OCI-LY1 (cell line): ENCODE results near the gene BAHD1.

Experiments used
- H2AFZ ChIP-seq: fragments of 200-600 bp; sonication (generic), shearing (Covaris generic); 2 replicates; pipeline ENCODE4 v1.6.0; 2014; ENCODE audit warnings: antibody characterized with exemption, mild to moderate bottlenecking, low read length
- H3F3A ChIP-seq: fragments of 200-600 bp; sonication (generic), shearing (Covaris generic); 2 replicates; pipeline ENCODE4 v1.6.0; 2014; ENCODE audit warnings: mild to moderate bottlenecking, antibody characterized with exemption, low read length, moderate library complexity; ENCODE audit not compliant: insufficient read depth
- H3K27ac ChIP-seq: fragments of 200-600 bp; sonication (generic); 2 replicates; pipeline ENCODE4 v1.5.1; 2014; ENCODE audit warnings: low read length, mixed run types, mild to moderate bottlenecking, low read depth; ENCODE audit not compliant: poor library complexity, severe bottlenecking
- H3K27me3 ChIP-seq: fragments of 200-600 bp; sonication (generic); 2 replicates; pipeline ENCODE4 v1.6.0; 2014; ENCODE audit warnings: antibody characterized with exemption, mild to moderate bottlenecking, low read length, moderate library complexity; ENCODE audit not compliant: insufficient read depth
- H3K36me3 ChIP-seq: fragments of 200-600 bp; sonication (generic); 2 replicates; pipeline ENCODE4 v1.6.1; 2014; ENCODE audit warnings: mild to moderate bottlenecking, antibody characterized with exemption, low read length, moderate library complexity, mixed read lengths; ENCODE audit not compliant: insufficient read depth
- H3K4me1 ChIP-seq: fragments of 200-600 bp; sonication (generic); 2 replicates; pipeline ENCODE4 v1.5.1; 2014; ENCODE audit warnings: mild to moderate bottlenecking, low read length, moderate library complexity; ENCODE audit not compliant: insufficient read depth, severe bottlenecking
- H3K4me2 ChIP-seq: fragments of 200-600 bp; sonication (generic), shearing (Covaris generic); 2 replicates; pipeline ENCODE4 v1.6.1; 2014; ENCODE audit warnings: low read length
- H3K4me3 ChIP-seq: fragments of 200-600 bp; sonication (generic); 2 replicates; pipeline ENCODE4 v1.5.1; 2014; ENCODE audit warnings: low read length, low read depth, mild to moderate bottlenecking, mixed read lengths; ENCODE audit not compliant: poor library complexity, severe bottlenecking
- H3K79me2 ChIP-seq: fragments of 200-600 bp; shearing (Covaris generic); 2 replicates; pipeline ENCODE4 v1.6.1; 2016; ENCODE audit warnings: mixed run types, low read length, mixed read lengths; ENCODE audit not compliant: insufficient read depth
- H3K9ac ChIP-seq: fragments of 200-600 bp; sonication (generic), shearing (Covaris generic); 2 replicates; pipeline ENCODE4 v1.6.1; 2014; ENCODE audit warnings: mild to moderate bottlenecking, low read length, mixed read lengths
- H3K9me2 ChIP-seq: fragments of 200-600 bp; sonication (generic), shearing (Covaris generic); 2 replicates; pipeline ENCODE4 v1.6.1; 2014; ENCODE audit warnings: low read depth, mild to moderate bottlenecking, low read length, mixed read lengths
- H3K9me3 ChIP-seq: fragments of 200-600 bp; shearing (Covaris generic); 2 replicates; pipeline ENCODE4 v1.6.1; 2014; ENCODE audit warnings: low read length, mixed read lengths
- H4K20me1 ChIP-seq: fragments of 200-600 bp; sonication (generic), shearing (Covaris generic); 2 replicates; pipeline ENCODE4 v1.6.0; 2016; ENCODE audit warnings: mild to moderate bottlenecking, low read length; ENCODE audit not compliant: insufficient read depth
- EZH2 ChIP-seq: fragments of 200-600 bp; sonication (generic), shearing (Covaris generic); IDR thresholded peaks from 2 replicates; pipeline ENCODE4 v1.8.0; 2017; ENCODE audit warnings: borderline replicate concordance, mixed run types, mild to moderate bottlenecking, antibody characterized with exemption, low read length, moderate library complexity, mixed read lengths
- TF ChIP-seq, protein P1 (sequence below): fragments of 200-600 bp; sonication (generic), shearing (Covaris generic); IDR thresholded peaks from 2 replicates; pipeline ENCODE4 v1.5.1; 2017; ENCODE audit warnings: mild to moderate bottlenecking, antibody characterized with exemption, low read length, moderate library complexity, mixed read lengths

BAHD1 gene

DNA sequence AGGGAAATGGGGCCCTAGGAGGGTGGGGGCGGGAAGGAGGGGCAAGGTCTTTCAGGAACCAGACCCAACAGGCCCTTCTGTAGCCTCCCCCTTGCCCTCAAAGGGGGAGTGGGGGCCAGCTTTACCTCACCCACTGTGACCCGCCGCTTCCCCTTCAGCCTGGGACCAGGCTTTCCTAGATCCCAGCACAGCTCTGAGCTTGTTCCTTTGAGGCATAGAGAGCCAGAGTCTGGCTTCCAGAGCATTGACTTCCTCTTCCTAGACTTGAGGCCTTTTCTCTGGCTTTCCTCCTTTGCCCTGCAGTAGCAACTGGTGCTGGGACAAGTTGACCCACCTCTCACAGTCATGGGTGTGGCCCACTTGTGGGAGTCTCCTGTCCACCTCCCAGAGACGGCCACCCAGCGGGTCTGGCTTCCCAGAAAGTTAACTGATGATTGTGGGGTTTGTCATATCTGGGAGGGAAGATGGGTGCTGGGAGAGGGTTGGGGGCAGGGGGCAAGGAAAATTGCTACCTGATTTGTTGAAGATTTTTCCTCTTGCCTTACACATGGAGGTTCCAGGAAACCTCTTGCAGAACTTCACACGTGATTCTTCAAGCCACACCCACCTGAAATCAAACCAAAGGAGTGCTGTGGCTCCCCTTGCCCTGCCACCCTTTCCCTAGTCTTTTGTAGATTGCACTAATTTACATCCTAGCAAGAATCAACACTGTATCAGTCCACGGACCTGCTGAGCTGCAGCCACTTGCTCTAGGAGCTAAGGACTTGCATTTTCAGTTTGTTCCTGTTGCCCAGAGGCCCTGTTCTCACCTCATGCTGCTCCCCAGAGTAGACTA, 25.9 kb downstream of the BAHD1 start:
- TF ChIP-seq, protein P1, sequence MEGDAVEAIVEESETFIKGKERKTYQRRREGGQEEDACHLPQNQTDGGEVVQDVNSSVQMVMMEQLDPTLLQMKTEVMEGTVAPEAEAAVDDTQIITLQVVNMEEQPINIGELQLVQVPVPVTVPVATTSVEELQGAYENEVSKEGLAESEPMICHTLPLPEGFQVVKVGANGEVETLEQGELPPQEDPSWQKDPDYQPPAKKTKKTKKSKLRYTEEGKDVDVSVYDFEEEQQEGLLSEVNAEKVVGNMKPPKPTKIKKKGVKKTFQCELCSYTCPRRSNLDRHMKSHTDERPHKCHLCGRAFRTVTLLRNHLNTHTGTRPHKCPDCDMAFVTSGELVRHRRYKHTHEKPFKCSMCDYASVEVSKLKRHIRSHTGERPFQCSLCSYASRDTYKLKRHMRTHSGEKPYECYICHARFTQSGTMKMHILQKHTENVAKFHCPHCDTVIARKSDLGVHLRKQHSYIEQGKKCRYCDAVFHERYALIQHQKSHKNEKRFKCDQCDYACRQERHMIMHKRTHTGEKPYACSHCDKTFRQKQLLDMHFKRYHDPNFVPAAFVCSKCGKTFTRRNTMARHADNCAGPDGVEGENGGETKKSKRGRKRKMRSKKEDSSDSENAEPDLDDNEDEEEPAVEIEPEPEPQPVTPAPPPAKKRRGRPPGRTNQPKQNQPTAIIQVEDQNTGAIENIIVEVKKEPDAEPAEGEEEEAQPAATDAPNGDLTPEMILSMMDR: no peak
- TF ChIP-seq EZH2: no peak
- Histone ChIP-seq H3K36me3 (peaks cover 30% of the 10 kb centered on the region; the same call in 1 of the 2 replicates), H3K27me3 (no peaks in the 10 kb centered on the region), H3K4me1 (peaks cover 9% of the 10 kb centered on the region), H3K27ac (no peak overlapping the region), H2AFZ (no peak overlapping the region), H4K20me1 (no peaks in the 10 kb centered on the region), H3F3A (peaks cover 8% of the 10 kb centered on the region; the same call in 1 of the 2 replicates), H3K9ac (no peak overlapping the region), H3K4me2 (no peak overlapping the region), H3K9me3 (no peaks in the 10 kb centered on the region), H3K79me2 (no peaks in the 10 kb centered on the region), H3K9me2 (no peaks in the 10 kb centered on the region), H3K4me3 (no peak overlapping the region)

DNA sequence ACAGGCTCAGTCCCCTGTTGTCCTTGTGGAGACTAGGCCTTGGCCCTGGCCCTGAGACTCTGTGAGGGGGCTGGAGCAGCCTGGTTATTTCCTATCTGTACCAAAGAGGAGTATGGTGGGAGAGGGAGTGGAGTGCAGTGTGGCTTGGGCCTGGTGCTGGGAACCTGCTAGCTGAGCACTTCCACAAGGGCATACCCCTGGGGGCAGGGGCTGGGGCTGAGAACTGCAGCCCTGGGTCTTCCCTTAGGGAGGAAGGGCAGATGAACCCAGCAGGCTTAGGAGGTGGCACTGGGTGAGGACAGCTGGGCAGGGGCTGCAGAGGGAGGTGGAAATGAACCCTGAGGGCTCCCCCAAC, 26.5 kb downstream of the BAHD1 start:
- H3K9ac ChIP-seq: no peak overlapping the region
- H3K27ac ChIP-seq: no peak overlapping the region
- no peaks in the 10 kb centered on the region for H3K27me3 ChIP-seq
- no peaks in the 10 kb centered on the region for H3K9me2 ChIP-seq
- H3K4me3 ChIP-seq: no peak overlapping the region
- H3K4me1 ChIP-seq: peaks cover 15% of the 10 kb centered on the region
- H3K9me3 ChIP-seq: no peaks in the 10 kb centered on the region
- no peak overlapping the region for H3K4me2 ChIP-seq
- H3F3A ChIP-seq: peaks cover 8% of the 10 kb centered on the region; the same call in 1 of the 2 replicates
- H4K20me1 ChIP-seq: no peaks in the 10 kb centered on the region
- H3K79me2 ChIP-seq: no peaks in the 10 kb centered on the region
- no peak for TF ChIP-seq EZH2
- TF ChIP-seq, protein P1: no peak
- H2AFZ ChIP-seq: no peak overlapping the region
- peaks cover 27% of the 10 kb centered on the region; the same call in 1 of the 2 replicates for H3K36me3 ChIP-seq

DNA sequence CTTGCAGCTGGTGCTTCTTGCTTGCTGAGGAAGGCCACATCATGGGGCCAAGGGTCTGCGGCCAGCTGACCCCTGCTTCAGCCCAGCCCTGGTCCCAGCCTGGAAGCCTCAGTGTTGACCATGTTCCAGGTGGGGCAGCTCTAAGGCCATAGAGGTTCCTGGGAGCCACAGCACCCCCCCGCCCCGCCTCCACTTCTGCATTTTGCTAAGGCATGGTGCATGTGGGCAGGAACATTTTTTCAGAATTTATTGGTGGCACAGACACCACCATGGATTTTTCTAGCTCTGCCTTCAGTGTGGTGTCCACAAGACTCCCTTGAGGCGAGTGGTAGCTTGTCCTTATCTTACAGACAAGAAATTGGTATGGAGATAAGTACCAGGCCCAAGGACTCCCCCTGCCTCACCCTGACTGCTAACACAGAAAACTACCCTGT, 28.2 kb downstream of the BAHD1 start:
- Histone ChIP-seq H3K4me3 (no peak overlapping the region), H3F3A (peaks cover 8% of the 10 kb centered on the region; the same call in 1 of the 2 replicates), H3K4me2 (no peak overlapping the region), H3K9me2 (no peaks in the 10 kb centered on the region), H3K27me3 (no peaks in the 10 kb centered on the region), H3K4me1 (peaks cover 18% of the 10 kb centered on the region), H3K36me3 (peaks cover 23% of the 10 kb centered on the region; the same call in 1 of the 2 replicates), H2AFZ (no peak overlapping the region), H3K27ac (no peak overlapping the region), H3K9ac (no peak overlapping the region), H3K9me3 (no peaks in the 10 kb centered on the region), H3K79me2 (no peaks in the 10 kb centered on the region), H4K20me1 (no peaks in the 10 kb centered on the region)
- TF ChIP-seq, protein P1: no peak
- TF ChIP-seq EZH2: no peak
